SK-MEL-5 (cell line): ENCODE data around the gene NVL. TPM values are rescaled to one million over a fixed set of nuclear protein-coding genes. Genes with fewer than 3 reads are reported as not detected.
A peak's percentile ranks its signal among the peaks of the same experiment; 100 is the strongest.

ENCODE experiments used
- DNase-seq: peaks from one replicate; pipeline ENCODE4 v3.0.0-alpha.2; 2016; ENCODE audit warnings: low read depth, low spot score
- in situ Hi-C: cut with HindIII; loops from 2 replicates; pipeline ENCODE4 v1.10.0; 2016; ENCODE audit warnings: low sequenced_read_pairs, high pct_unique_total_duplicates, low pct_unique_long_range_greater_than_20kb
- total RNA-seq: library from RNA; depleted of rRNA; stranded (reverse); fragments of >200 nt; shearing (Covaris generic); gene quantifications from 2 replicates; pipeline ENCODE4 v1.2.3, GENCODE V29; 2014

NVL gene
- total RNA-seq, 1 experiment from 2014 or later = 25.3 TPM

GRCh38 chr1:224301391-224301790 is 28.6 kb downstream of the NVL start:
- in situ Hi-C loops = no loop called here

GRCh38 chr1:224300346-224300745 is 29.6 kb downstream of the NVL start:
- in situ Hi-C loops = no loop called here
- DNase-seq = no peak

More at GRCh38 chr1:224301391-224301790, 28.6 kb downstream of the NVL start:
- DNase-seq = no peak

DNA sequence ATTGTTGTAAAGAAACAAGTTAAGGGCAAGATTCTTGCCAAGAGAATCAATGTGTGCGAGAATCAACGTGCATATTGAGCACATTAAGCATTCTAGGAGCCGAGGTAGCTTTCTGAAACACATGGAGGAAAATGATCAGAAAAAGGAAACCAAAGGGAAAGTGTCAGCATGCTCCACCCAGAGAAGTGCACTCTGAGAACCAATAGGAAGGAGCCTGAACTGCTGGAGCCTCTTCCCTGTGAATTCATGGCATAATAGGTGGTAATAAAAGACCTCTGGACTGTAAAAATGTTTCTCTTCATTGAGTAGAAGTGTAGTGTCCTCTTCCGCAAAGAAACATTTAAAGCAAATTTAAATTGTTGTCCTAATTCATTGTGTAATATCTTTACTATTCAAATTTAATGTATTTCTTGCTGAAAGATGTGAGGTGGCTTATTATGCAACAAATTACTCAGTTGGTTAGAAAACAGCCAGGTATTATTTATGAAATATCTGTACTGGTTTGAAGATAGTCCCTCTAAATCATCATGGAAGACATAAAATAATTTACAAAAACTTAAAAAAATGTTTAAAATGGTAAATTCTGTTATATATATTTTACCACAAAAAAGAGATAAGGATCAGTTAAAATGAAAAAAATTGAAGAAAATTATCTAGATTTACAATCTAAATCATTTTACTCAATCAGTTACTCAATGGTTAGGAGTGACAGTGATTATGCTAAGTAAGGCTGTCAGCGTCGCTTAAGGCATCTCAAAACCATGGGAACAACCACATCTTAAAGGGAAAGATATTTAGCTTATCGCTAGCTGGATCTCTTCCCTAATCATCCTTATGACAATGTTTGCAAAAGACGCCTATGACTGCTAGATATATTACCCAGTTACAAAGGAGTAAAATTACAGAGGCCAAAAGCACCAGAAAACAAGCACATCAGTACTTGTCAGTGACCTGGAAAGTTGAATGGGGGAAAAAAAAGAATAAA is 31.3 kb downstream of the NVL start:
- in situ Hi-C loops = no loop called here
- no peak for DNase-seq

DNA sequence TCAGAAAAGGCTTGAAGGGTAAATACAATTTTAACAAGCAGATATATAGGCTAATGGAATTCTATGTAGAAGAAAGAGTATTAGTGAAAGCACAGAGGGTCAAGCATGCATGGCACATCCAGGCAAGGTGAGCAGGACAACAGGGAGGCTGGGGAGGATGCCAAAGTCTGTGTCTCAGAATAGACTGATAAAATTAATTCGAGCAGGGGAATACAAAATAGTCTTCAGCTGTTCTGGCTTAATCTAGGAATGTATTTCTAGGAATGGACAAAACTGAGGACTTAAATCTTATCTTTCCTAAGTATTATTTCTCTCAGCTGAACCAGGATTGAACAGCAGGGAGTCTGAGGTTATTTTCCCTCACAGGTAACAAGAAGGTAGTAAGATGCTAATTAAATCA is 35.2 kb downstream of the NVL start:
- in situ Hi-C loops = no loop called here

DNA sequence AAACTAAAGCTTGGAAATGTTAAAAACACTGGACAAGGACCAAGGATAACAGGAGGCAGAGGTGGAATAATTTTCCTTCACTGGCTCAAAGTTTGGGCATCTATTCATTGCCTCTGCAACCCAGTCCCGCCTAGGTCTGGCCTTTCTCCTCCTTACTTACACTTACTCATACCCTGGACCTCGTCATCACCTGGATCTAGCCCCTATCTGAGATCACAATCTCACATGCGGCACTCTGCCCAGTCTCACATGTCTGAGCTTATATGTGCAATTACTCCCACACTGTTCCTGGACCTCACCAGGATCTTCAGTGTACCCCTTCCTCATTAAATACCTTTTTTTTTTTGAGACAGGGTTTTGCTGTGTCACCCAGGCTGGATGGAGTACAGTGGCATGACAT is 37.6 kb downstream of the NVL start:
- no peak for DNase-seq
- in situ Hi-C loops = no loop called here

More for the DNA sequence above, 35.2 kb downstream of the NVL start:
- DNase-seq = no peak

DNA sequence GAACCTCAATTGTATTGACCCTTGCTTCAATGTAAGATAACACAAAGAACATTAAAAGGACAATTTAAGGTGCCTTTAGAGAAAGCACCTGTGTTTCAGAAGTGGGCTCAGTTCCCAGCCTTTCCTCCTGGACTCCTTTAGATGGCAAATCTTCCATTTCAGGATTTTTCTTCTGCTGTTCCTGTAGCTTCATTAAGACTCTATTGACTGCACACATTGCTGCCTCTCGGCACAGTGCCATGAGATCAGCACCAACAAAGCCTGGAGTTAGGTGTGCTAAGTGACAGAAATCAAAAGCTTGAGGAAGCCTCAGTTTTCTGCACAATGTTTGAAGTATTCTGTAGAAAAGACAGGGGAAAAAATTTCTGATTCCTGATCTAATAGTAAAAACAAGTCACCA is 40.6 kb downstream of the NVL start:
- in situ Hi-C loops = no loop called here
- no peak for DNase-seq

- DNase-seq = no peak
- in situ Hi-C loops = no loop called here
Measured at GRCh38 chr1:224287714-224288113, 42.3 kb downstream of the NVL start.

DNA sequence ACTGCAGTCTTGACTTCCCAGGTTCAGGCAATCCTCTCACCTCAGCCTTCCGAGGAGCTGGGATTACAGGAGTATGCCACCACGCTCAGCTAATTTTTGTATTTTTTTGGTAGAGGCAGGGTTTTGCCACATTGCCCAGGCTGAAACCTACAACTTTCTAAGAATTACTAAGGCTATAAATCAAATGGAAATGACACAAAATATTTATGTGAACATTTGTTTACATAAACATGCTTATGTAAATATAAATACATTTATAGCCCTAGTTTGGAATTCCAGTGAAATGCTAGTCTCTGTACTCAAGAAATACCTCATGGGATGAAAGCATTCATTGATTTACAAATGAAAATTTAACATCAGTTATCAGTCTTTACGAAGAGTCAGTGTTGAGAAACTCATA is 47.8 kb downstream of the NVL start:
- no peak for DNase-seq
- in situ Hi-C loops = no loop called here

GRCh38 chr1:224276771-224277487 is 53.0 kb downstream of the NVL start:
- no peak for DNase-seq
- in situ Hi-C loops = no loop called here

- in situ Hi-C loops = no loop called here
Measured at GRCh38 chr1:224274970-224275626, 54.9 kb downstream of the NVL start.

GRCh38 chr1:224273641-224274040 is 56.3 kb downstream of the NVL start:
- no peak for DNase-seq
- in situ Hi-C loops = no loop called here

More at GRCh38 chr1:224274970-224275626, 54.9 kb downstream of the NVL start:
- DNase-seq = no peak

DNA sequence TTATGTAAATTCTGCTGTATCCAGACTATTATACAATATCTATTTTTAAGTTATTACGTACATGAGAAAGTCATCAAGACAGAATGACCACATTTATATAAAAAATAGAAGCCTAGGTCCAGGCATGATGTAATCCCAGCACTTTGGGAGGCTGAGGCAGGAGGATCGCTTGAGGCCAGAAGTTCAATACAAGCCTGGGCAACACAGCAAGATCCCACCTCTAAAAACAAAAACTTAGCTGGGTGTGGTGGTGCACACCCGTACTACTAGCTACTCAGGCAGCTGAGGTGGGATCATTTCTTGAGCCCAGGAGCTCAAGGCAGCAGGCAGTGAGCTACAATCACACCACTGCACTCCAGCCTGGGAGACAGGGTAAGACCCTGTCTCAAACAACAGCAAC is 58.9 kb downstream of the NVL start:
- in situ Hi-C loops = no loop called here
- no peak for DNase-seq

GRCh38 chr1:224267925-224268324 is 62.0 kb downstream of the NVL start:
- in situ Hi-C loops = no loop called here
- no peak for DNase-seq

DNA sequence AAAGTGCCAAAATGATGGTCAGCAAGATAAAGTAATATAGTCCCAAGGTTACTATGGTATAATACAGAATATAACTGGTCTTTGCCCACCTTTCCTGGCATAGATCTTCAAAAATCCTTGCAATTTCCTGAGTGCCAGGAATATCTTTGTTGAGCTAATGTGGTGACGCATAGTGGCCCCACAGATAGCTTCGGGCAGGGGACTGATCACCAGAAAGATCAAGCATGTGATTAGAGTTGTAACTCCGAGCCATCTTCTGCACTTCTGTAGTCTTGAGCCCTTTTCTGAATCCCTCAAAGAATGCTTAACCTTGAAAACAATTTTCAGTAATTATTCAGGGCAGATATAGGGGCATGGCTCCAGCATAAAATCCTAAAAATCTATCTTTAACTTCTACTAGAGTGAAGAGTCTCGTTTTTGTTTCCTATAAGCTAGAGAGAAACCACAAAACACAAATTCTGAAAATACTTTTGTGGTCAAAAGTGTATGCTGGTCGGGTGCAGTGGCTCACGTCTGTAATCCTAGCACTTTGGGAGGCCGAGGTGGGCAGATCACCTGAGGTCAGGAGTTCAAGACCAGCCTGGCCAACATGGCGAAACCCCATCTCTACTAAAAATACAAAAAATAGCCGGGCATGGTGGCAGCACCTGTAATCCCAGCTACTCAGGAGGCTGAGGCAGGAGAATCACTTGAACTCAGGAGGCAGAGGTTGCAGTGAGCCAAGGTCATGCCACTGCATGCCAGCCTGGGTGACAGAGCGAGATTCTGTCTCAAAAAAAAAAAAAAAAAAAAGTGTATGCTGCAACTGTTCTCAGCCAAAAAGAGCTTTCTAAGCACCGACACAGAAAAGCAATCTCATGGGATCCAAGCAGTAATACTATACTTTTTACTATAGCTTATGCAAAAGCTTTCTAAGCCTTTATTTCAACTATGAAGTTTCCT is 62.8 kb downstream of the NVL start:
- in situ Hi-C loops = no loop called here
- peak; percentile 80 for DNase-seq

- in situ Hi-C loops = no loop called here
- peak; percentile 26 for DNase-seq
Measured at GRCh38 chr1:224266105-224266914, 63.7 kb downstream of the NVL start.

GRCh38 chr1:224264321-224264720 is 65.7 kb downstream of the NVL start:
- in situ Hi-C loops = no loop called here
- DNase-seq = no peak
